NCI-H345 treated with DMSO at 0.1 percent for 48 hours (cell line): ENCODE data around the gene VTI1A.

Source experiments
- DNase-seq: peaks from one replicate; lab custom pipeline; 2025; ENCODE audit not compliant: unreplicated experiment; lab: John Stamatoyannopoulos, UW

The VTI1A gene

GRCh38 chr10:112631501-112632400, 184.7 kb downstream of the VTI1A start:
- DNase-seq = no peak

- DNase-seq = no peak
Measured at GRCh38 chr10:112634096-112634830, 187.2 kb downstream of the VTI1A start.

GRCh38 chr10:112637901-112638300, 190.9 kb downstream of the VTI1A start:
- no peak for DNase-seq

GRCh38 chr10:112639298-112639697, 192.3 kb downstream of the VTI1A start:
- DNase-seq = no peak

GRCh38 chr10:112640638-112641037, 193.6 kb downstream of the VTI1A start:
- no peak for DNase-seq

- no peak for DNase-seq
Measured at GRCh38 chr10:112643600-112644264, 196.7 kb downstream of the VTI1A start.

- no peak for DNase-seq
Measured at GRCh38 chr10:112644265-112644645, 197.2 kb downstream of the VTI1A start.

GRCh38 chr10:112649006-112649821, 202.2 kb downstream of the VTI1A start:
- no peak for DNase-seq

- DNase-seq = no peak
Measured at GRCh38 chr10:112649822-112650152, 202.8 kb downstream of the VTI1A start.

GRCh38 chr10:112650588-112651030, 203.6 kb downstream of the VTI1A start:
- no peak for DNase-seq

GRCh38 chr10:112653215-112653614, 206.2 kb downstream of the VTI1A start:
- no peak for DNase-seq

GRCh38 chr10:112653851-112654250, 206.8 kb downstream of the VTI1A start:
- DNase-seq = no peak

GRCh38 chr10:112654794-112655193, 207.8 kb downstream of the VTI1A start:
- no peak for DNase-seq

GRCh38 chr10:112655722-112656121, 208.7 kb downstream of the VTI1A start:
- no peak for DNase-seq

- DNase-seq = no peak
Measured at GRCh38 chr10:112658465-112658864, 211.4 kb downstream of the VTI1A start.

- DNase-seq = no peak
Measured at GRCh38 chr10:112658900-112659638, 212.1 kb downstream of the VTI1A start.

GRCh38 chr10:112663234-112664125, 216.5 kb downstream of the VTI1A start:
- no peak for DNase-seq

- no peak for DNase-seq
Measured at GRCh38 chr10:112666094-112666493, 219.1 kb downstream of the VTI1A start.

- no peak for DNase-seq
Measured at GRCh38 chr10:112669989-112670388, 223.0 kb downstream of the VTI1A start.
